Measurements from ENCODE around the gene DNAJA3. TPM values are rescaled to one million over a fixed set of nuclear protein-coding genes. Genes with fewer than 3 reads are reported as not detected.

The DNAJA3 gene
- total RNA-seq, 1 donor from 2014 or later, result 27.3 TPM

GRCh38 chr16:4498546-4499195, 73.0 kb downstream of the DNAJA3 start:
- Mint-ChIP-seq H3K9me3 (no peaks in the 10 kb centered on the region), H3K4me1 (peaks cover 25% of the 10 kb centered on the region), H3K27me3 (ENCODE audit: insufficient read depth, low read depth) (peaks cover 2% of the 10 kb centered on the region), H3K36me3 (no peaks in the 10 kb centered on the region), H3K4me3 (no peak overlapping the region), H3K27ac (peak overlapping the region; percentile 80)
- H3K4me2 ChIP-seq, result no peak overlapping the region
- DNase-seq (ENCODE audit: low spot score), result no peak
- H3K4me3 ChIP-seq, result no peak overlapping the region
- no peak for TF ChIP-seq EZH2 (IDR thresholded peaks at IDR 0.05)
- TF ChIP-seq CTCF (IDR thresholded peaks at IDR 0.05), result no peak
- no peak for TF ChIP-seq EZH2phosphoT487 (IDR thresholded peaks at IDR 0.05)
- H3F3A ChIP-seq (ENCODE audit: low read depth), result no peaks in the 10 kb centered on the region
- H3K79me2 ChIP-seq (ENCODE audit: low read depth), result peaks cover 5% of the 10 kb centered on the region
- no peaks in the 10 kb centered on the region for H3K27me3 ChIP-seq
- H2AFZ ChIP-seq (replicated peaks), result no peak overlapping the region
- no peak overlapping the region for H3K27ac ChIP-seq
- no peaks in the 10 kb centered on the region for H3K36me3 ChIP-seq
- H3K4me1 ChIP-seq, result peaks cover 15% of the 10 kb centered on the region
- H3K9ac ChIP-seq, result no peak overlapping the region
- H3K9me3 ChIP-seq (ENCODE audit: low read depth), result no peaks in the 10 kb centered on the region
- peaks cover 4% of the 10 kb centered on the region for H4K20me1 ChIP-seq (ENCODE audit: low read depth)

- Histone ChIP-seq H3K36me3 (no peaks in the 10 kb centered on the region), H3K9ac (no peak overlapping the region), H3K27ac (no peak overlapping the region), H3K4me2 (no peak overlapping the region), H3K79me2 (ENCODE audit: low read depth) (peaks cover 5% of the 10 kb centered on the region), H4K20me1 (ENCODE audit: low read depth) (peaks cover 4% of the 10 kb centered on the region), H2AFZ (replicated peaks) (no peak overlapping the region), H3K4me1 (peaks cover 15% of the 10 kb centered on the region), H3K9me3 (ENCODE audit: low read depth) (no peaks in the 10 kb centered on the region), H3K4me3 (no peak overlapping the region), H3F3A (ENCODE audit: low read depth) (no peaks in the 10 kb centered on the region), H3K27me3 (no peaks in the 10 kb centered on the region)
- H3K9me3 Mint-ChIP-seq, result no peaks in the 10 kb centered on the region
- peaks cover 25% of the 10 kb centered on the region for H3K4me1 Mint-ChIP-seq
- no peak overlapping the region for H3K27ac Mint-ChIP-seq
- TF ChIP-seq EZH2 (IDR thresholded peaks at IDR 0.05), result no peak
- TF ChIP-seq CTCF (IDR thresholded peaks at IDR 0.05), result no peak
- no peak for TF ChIP-seq EZH2phosphoT487 (IDR thresholded peaks at IDR 0.05)
- no peaks in the 10 kb centered on the region for H3K36me3 Mint-ChIP-seq
- peaks cover 2% of the 10 kb centered on the region for H3K27me3 Mint-ChIP-seq (ENCODE audit: insufficient read depth, low read depth)
- no peak for DNase-seq (ENCODE audit: low spot score)
- no peak overlapping the region for H3K4me3 Mint-ChIP-seq
Measured at GRCh38 chr16:4499196-4499555, 73.5 kb downstream of the DNAJA3 start.

GRCh38 chr16:4500272-4500671, 74.6 kb downstream of the DNAJA3 start:
- no peak overlapping the region for H2AFZ ChIP-seq (replicated peaks)
- H3K27ac ChIP-seq, result no peak overlapping the region
- H3K36me3 ChIP-seq, result no peaks in the 10 kb centered on the region
- H3K27me3 Mint-ChIP-seq (ENCODE audit: insufficient read depth, low read depth), result peaks cover 2% of the 10 kb centered on the region
- H4K20me1 ChIP-seq (ENCODE audit: low read depth), result peaks cover 4% of the 10 kb centered on the region
- H3K4me2 ChIP-seq, result no peak overlapping the region
- H3K4me3 ChIP-seq, result no peak overlapping the region
- H3K9ac ChIP-seq, result no peak overlapping the region
- no peak overlapping the region for H3K4me3 Mint-ChIP-seq
- H3K36me3 Mint-ChIP-seq, result no peaks in the 10 kb centered on the region
- peaks cover 15% of the 10 kb centered on the region for H3K4me1 ChIP-seq
- H3K4me1 Mint-ChIP-seq, result peaks cover 25% of the 10 kb centered on the region
- H3K9me3 ChIP-seq (ENCODE audit: low read depth), result no peaks in the 10 kb centered on the region
- no peak overlapping the region for H3K27ac Mint-ChIP-seq
- H3K79me2 ChIP-seq (ENCODE audit: low read depth), result peaks cover 5% of the 10 kb centered on the region
- TF ChIP-seq CTCF (IDR thresholded peaks at IDR 0.05) (no peak), EZH2phosphoT487 (IDR thresholded peaks at IDR 0.05) (no peak), EZH2 (IDR thresholded peaks at IDR 0.05) (no peak)
- H3F3A ChIP-seq (ENCODE audit: low read depth), result no peaks in the 10 kb centered on the region
- DNase-seq (ENCODE audit: low spot score), result no peak
- no peaks in the 10 kb centered on the region for H3K27me3 ChIP-seq
- no peaks in the 10 kb centered on the region for H3K9me3 Mint-ChIP-seq
